ENCODE data around the gene ASCL4. TPM values are rescaled to one million over a fixed set of nuclear protein-coding genes. Genes with fewer than 3 reads are reported as not detected.

The ASCL4 gene
- total RNA-seq, 1 experiment from 2014 or later, result not detected

- peak; percentile 37 for DNase-seq (ENCODE audit: low read depth)
These were observed 4.0 kb downstream of the ASCL4 start for GRCh38 chr12:107778383-107779025.

- no peak for DNase-seq (ENCODE audit: low read depth)
These were observed 4.8 kb downstream of the ASCL4 start for GRCh38 chr12:107779077-107779831.

GRCh38 chr12:107780298-107780697, 5.8 kb downstream of the ASCL4 start:
- DNase-seq (ENCODE audit: low read depth), result no peak

DNA sequence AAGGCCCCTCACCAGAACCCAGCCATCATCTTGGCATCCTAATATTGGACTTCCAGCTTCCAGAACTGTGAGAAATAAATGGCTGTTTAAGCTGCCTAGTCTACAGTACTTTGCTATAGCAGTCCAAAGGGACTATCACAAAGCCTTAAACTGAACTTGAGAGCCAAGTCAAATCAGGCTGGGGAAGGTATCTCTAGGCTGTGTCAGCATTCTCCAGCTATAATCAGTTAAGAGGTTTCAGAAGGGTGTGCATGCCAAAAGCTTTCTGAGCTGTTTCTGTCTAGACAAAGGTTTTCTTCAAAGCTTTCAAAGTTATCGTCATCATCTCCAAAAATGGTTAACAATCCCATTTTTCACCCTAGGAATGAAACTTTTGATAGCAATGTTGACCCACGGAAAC, 7.6 kb downstream of the ASCL4 start:
- no peak for DNase-seq (ENCODE audit: low read depth)

DNA sequence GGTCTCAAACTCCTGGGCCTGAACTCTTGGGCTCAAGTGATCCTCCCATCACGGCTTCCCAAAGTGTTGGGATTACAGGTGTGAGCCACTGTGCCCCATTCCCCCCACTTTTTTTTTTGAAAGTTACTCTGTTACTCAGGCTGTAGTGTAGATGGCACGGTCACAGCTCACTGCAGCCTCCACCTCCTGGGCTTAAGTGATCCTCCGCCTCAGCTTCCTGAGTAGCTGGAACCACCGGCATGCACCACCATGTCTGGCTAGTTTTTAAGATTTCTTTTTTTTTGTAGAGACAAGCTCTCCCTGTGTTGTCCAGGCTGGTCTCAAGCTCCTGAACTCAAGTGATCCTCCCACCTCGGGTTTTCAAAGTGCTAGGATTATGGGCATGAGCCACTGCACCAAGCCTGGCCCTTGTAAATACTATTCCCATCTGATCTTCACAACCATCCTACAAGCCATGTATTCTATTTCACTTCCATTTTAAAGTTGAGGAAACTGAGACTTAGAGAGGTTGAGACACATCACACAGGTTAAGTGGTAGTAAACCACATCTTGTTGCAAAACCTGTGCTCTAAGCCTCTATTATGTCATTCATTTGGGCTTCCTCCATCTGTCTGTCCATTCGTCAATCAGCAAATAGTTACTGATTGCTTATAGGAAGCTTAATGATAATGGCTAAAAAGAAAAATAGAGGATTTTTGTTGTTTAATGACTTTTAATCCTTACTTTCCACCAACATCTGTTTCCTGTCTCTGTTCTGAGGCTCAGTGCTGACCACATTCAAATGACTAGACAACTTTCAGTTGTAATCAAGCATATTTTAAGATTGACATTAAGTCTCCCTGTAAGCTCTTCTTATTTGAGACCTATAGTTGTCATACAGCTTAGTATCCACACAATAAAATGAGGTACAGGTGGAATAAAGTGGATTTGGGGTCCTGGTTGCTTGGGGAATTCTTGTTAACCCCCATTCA, 9.2 kb downstream of the ASCL4 start:
- DNase-seq (ENCODE audit: low read depth), result no peak

DNA sequence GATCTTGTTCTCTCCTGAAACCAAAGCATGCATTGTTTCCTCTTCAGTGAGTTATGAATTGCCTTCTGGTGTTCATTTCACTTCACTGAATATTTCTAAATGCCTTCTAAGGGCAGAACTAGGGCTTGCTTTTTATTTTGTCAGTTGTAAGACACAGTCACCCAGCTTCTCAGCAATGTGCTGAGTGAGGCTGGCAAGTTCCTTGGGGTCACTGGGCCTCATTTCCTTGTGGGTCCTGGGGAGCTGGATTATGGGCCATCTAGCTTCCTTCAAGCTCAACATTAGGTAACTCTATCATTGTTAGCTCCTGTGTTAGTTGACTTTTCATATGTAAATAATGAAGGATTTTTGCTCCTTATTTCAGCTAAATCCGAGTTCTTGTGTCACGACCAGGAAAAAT, 13.8 kb downstream of the ASCL4 start:
- no peak for DNase-seq (ENCODE audit: low read depth)

DNA sequence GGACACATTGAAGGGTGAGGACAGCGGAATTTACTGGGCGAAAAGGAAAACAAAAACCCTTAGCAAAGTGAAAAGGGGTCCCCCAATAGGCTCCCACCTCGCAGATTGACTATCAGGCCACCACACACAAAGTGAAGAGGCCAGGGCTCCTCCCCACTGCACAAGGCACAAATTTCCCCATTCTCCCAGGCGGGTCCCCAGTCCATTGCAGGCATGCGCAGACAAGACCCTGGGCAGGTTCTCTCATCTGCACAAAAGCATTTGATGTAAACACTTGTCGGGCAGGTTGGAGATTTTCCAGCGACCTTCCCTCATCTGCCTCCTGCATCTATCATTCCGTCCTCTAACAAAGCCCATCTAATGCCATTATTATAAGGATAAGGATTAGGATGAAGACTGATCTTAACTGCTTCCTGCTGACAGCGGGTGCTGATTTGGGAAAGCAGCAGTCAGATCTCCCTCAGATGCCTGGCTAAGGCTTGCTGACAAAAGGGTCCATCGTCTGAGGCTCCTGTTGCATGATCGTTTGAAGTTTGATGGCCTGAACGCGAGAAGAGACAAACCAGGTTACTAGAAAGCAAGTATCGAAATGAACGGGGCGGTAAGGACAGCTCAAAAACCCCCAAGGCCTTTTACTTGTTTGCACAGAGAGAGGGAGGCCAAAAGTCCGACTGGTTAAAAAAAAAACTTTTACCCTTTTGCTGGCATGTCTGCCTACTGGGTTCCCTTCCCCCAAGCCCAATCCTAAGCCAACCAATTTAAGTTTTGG, 14.4 kb downstream of the ASCL4 start:
- DNase-seq (ENCODE audit: low read depth), result no peak

DNA sequence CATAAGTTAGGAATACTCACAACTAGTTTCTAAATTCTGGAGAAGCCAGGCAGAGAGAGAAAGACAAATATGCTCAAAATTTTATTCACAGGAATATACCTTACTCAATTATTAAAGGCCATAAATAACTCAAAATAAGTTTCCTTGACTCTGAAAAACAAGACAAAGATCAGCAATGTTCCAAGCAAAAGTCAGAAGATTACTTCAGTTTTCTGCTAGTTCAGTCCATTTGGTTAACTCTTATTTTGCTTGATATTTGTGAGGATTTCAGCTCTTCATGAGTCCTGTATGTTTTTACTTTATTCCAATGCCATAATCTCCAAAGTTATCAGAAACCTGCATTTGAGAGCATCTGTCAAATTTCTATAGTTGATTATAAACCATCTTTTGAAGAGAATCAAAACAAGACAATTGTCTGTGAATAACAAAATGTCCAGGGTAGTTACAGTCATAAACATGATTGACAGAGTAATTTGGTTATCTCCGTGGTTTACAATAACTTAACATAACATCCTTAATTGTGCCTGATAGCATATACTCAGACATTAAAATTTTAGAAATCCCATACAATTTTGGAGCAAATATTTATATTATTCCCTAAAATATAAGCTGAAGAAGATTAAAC, 17.1 kb downstream of the ASCL4 start:
- no peak for DNase-seq (ENCODE audit: low read depth)

DNA sequence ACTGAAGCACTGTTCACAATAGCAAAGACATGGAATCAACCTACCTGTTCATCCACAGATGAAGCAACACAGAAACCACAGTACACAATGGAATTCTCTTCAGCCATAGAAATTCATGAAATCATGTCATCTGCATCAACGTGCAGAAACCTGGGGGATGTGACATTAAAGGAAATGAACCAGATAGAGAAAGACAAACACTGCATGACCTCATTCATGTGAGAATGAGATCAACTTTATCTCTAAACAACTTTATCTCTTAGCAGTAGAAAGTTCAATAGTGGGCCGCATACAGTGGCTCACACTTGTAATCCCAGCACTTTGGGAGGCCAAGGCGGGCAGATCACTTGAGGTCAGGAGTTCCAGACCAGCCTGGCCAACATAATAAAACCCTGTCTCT, 19.9 kb downstream of the ASCL4 start:
- DNase-seq (ENCODE audit: low read depth), result peak; percentile 16

DNA sequence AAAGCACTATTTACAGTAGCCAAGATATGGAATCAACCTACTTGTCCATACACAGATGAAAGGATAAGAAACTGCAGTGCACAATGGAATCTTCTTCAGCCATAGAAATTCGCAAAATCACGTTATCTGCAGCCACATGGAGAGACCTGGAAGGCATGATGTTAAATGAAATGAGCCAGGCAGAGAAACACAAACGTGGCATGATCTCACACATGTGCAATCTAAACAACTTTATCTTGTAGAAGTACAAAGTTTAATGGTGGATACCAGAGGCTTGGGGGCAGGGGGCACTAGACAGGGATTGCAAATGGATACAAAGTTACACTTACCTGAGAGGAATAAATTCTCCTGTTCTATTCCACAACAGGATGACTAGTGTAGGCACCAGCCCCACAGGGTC, 24.1 kb downstream of the ASCL4 start:
- DNase-seq (ENCODE audit: low read depth), result no peak

GRCh38 chr12:107801150-107801549, 26.6 kb downstream of the ASCL4 start:
- peak; percentile 32 for DNase-seq (ENCODE audit: low read depth)

DNA sequence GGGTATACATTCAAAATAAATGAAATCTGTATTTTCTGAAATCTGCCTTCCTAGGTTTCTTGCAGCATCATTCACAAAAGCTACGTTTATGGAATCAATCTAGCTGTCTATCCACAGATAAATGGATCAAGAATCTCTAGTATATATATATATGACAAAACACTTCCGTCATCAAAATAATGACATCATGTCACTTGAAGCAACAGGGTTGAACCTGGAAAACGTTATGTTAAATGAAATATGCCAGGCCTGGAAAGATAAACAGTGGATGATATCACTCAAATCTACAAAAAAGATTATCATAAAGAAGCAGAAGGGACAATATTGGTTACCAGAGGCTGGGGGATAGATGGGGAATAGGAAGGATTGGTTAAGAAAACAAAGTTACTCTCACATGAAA, 28.6 kb downstream of the ASCL4 start:
- DNase-seq (ENCODE audit: low read depth), result no peak

GRCh38 chr12:107805488-107806180, 31.1 kb downstream of the ASCL4 start:
- DNase-seq (ENCODE audit: low read depth), result no peak

GRCh38 chr12:107807471-107808150, 33.1 kb downstream of the ASCL4 start:
- DNase-seq (ENCODE audit: low read depth), result no peak

DNA sequence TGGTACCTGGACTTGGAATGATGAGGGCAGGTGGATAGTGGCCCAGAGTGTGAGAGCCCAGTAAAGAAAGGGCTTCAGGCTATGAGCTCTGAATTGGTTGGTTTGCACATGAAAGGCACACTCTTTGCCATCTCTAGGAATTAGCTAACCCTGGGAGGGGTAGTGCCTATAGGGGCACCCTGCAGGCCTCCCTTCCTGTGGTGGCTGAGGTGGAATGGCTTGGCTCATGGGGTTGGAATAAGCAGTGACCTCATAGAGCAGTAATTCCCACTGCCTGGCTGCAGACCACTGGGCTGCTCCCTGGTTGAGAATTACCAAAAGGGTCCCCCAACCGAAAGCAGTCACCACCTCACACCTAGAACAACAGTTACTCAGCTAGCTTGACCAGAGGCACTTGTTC, 42.7 kb downstream of the ASCL4 start:
- no peak for DNase-seq (ENCODE audit: low read depth)

GRCh38 chr12:107818984-107819383, 44.5 kb downstream of the ASCL4 start:
- peak; percentile 65 for DNase-seq (ENCODE audit: low read depth)

GRCh38 chr12:107822356-107822755, 47.9 kb downstream of the ASCL4 start:
- no peak for DNase-seq (ENCODE audit: low read depth)
